ENCODE data around the gene MAN2A2.

- TF ChIP-seq EP300 (IDR thresholded peaks at IDR 0.05) (no peak), CTCF (IDR thresholded peaks at IDR 0.05) (no peak), POLR2A (IDR thresholded peaks at IDR 0.05) (no peak), POLR2AphosphoS5 (IDR thresholded peaks at IDR 0.05) (no peak)
Observed at GRCh38 chr15:90916461-90916860, 13.4 kb downstream of the MAN2A2 start.

Data from stomach (tissue), 4 donors.